GM23338 (cell line): ENCODE data around the gene LMF1.

Experiments used
- CREB1 ChIP-seq: fragments of 250-450 bp; sonication (Bioruptor Pico); IDR thresholded peaks from 2 replicates; pipeline ENCODE4 v1.5.0; 2020; ENCODE audit warnings: low read depth, mild to moderate bottlenecking, moderate library complexity
- EZH2 ChIP-seq: fragments of 200-600 bp; sonication (generic); IDR thresholded peaks from one replicate; pipeline ENCODE4 v1.8.0; 2017; ENCODE audit warnings: antibody characterized with exemption, mild to moderate bottlenecking, low read depth; ENCODE audit not compliant: unreplicated experiment
- EZH2phosphoT487 ChIP-seq: fragments of 200-600 bp; sonication (generic); IDR thresholded peaks from one replicate; pipeline ENCODE4 v1.8.1; 2018; ENCODE audit warnings: antibody characterized with exemption; ENCODE audit not compliant: unreplicated experiment
- JUNB ChIP-seq: IDR thresholded peaks from one replicate; pipeline ENCODE4 v1.6.1; 2016; ENCODE audit warnings: antibody characterized with exemption; ENCODE audit not compliant: unreplicated experiment
- POLR2AphosphoS5 ChIP-seq: IDR thresholded peaks from 2 replicates; pipeline ENCODE4 v1.6.1; 2016; ENCODE audit warnings: antibody characterized with exemption, low read depth
- REST ChIP-seq: IDR thresholded peaks from one replicate; pipeline ENCODE4 v1.6.1; 2018; ENCODE audit warnings: antibody characterized with exemption; ENCODE audit not compliant: unreplicated experiment
- STAT1 ChIP-seq: IDR thresholded peaks from one replicate; pipeline ENCODE4 v1.6.1; 2016; ENCODE audit warnings: antibody characterized with exemption; ENCODE audit not compliant: unreplicated experiment
- ZNF331 ChIP-seq: fragments of 250-450 bp; sonication (Bioruptor Pico); IDR thresholded peaks from 2 replicates; pipeline ENCODE4 v1.5.0; 2020; ENCODE audit warnings: low read depth, mild to moderate bottlenecking, moderate library complexity
- TF ChIP-seq, protein P1 (sequence below): IDR thresholded peaks from 2 replicates; pipeline ENCODE4 v1.6.1; 2016; ENCODE audit warnings: antibody characterized with exemption
- TF ChIP-seq, protein P2 (sequence below), 2 experiments: fragments of 200-600 bp in 1 of 2; sonication (generic) in 1 of 2; conservative IDR thresholded peaks; 2 replicates each; pipeline versions ENCODE4 v1.5.1 to v1.6.1; 2016 to 2017; ENCODE audit warnings: antibody characterized with exemption in 2 of 2, low read depth in 2 of 2, mild to moderate bottlenecking in 2 of 2, moderate library complexity in 1 of 2

DNA sequence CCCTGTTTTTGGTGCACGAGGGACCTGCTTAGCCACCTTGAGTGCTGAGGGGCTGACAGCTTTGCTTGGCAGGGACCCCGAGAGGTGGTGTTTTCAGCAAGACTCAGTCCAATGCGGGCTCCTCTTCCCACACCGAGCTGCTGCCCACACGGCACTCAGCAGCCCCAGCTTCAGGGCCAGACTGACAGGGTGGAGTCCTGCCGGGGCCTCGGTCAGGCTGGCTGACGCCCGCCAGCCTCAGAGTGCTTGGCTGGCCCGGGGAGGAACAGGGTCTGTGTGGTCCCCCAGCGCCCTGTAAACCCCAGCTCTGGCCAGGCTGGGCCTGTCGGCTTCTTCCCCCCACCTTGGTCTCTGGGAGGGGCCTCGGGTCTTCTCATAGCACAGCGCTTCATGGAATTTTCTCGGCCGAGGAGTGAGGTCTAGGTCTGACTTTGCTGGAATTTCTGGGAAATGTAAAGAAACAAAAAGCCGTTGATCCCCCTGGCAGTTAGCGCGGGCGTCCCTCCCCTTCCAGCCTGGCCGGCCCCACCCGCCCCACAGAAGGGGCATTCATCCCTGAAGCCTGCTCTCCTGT, 13.4 kb upstream of the LMF1 start:
- TF ChIP-seq POLR2AphosphoS5 (no peak), EZH2 (no peak), CREB1 (no peak), EZH2phosphoT487 (no peak), JUNB (no peak), ZNF331 (no peak), REST (no peak), STAT1 (no peak)
- TF ChIP-seq, protein P1, sequence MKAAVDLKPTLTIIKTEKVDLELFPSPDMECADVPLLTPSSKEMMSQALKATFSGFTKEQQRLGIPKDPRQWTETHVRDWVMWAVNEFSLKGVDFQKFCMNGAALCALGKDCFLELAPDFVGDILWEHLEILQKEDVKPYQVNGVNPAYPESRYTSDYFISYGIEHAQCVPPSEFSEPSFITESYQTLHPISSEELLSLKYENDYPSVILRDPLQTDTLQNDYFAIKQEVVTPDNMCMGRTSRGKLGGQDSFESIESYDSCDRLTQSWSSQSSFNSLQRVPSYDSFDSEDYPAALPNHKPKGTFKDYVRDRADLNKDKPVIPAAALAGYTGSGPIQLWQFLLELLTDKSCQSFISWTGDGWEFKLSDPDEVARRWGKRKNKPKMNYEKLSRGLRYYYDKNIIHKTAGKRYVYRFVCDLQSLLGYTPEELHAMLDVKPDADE: no peak
- TF ChIP-seq, protein P2, sequence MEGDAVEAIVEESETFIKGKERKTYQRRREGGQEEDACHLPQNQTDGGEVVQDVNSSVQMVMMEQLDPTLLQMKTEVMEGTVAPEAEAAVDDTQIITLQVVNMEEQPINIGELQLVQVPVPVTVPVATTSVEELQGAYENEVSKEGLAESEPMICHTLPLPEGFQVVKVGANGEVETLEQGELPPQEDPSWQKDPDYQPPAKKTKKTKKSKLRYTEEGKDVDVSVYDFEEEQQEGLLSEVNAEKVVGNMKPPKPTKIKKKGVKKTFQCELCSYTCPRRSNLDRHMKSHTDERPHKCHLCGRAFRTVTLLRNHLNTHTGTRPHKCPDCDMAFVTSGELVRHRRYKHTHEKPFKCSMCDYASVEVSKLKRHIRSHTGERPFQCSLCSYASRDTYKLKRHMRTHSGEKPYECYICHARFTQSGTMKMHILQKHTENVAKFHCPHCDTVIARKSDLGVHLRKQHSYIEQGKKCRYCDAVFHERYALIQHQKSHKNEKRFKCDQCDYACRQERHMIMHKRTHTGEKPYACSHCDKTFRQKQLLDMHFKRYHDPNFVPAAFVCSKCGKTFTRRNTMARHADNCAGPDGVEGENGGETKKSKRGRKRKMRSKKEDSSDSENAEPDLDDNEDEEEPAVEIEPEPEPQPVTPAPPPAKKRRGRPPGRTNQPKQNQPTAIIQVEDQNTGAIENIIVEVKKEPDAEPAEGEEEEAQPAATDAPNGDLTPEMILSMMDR (conservative IDR thresholded peaks at IDR 0.05; ENCODE audit: low read depth in 2 of 2): no peak
